SK-MEL-5 (cell line): ENCODE results near the gene WDR45. TPM values are rescaled to one million over a fixed set of nuclear protein-coding genes. Genes with fewer than 3 reads are reported as not detected.

Source experiments
- DNase-seq: peaks from one replicate; pipeline ENCODE4 v3.0.0-alpha.2; 2016; ENCODE audit warnings: low read depth, low spot score
- in situ Hi-C: cut with HindIII; loops from 2 replicates; pipeline ENCODE4 v1.10.0; 2016; ENCODE audit warnings: low sequenced_read_pairs, high pct_unique_total_duplicates, low pct_unique_long_range_greater_than_20kb
- total RNA-seq: library from RNA; depleted of rRNA; stranded (reverse); fragments of >200 nt; shearing (Covaris generic); gene quantifications from 2 replicates; pipeline ENCODE4 v1.2.3, GENCODE V29; 2014

The WDR45 gene
- total RNA-seq, 1 experiment from 2014 or later: 71.6 TPM

- no peak for DNase-seq
- in situ Hi-C loops: no loop called here
Observed at GRCh38 chrX:49060914-49061313, 18.8 kb downstream of the WDR45 start.

GRCh38 chrX:49059681-49060085, 20.0 kb downstream of the WDR45 start:
- in situ Hi-C loops: no loop called here
- DNase-seq: no peak

GRCh38 chrX:49059201-49059600, 20.5 kb downstream of the WDR45 start:
- in situ Hi-C loops: no loop called here
- no peak for DNase-seq

- no peak for DNase-seq
- in situ Hi-C loops: no loop called here
Observed at GRCh38 chrX:49058794-49059193, 20.9 kb downstream of the WDR45 start, which contains the start of gene CCDC120. Gene CCDC120 (plus strand): TSS chrX:49058999. CDS start chrX:49062042, 3,043 bp downstream.

GRCh38 chrX:49054073-49054762, 25.5 kb downstream of the WDR45 start:
- no peak for DNase-seq
- in situ Hi-C loops: no loop called here

- peak; percentile 72 for DNase-seq
- in situ Hi-C loops: no loop called here
Observed at GRCh38 chrX:49053223-49054072, 26.2 kb downstream of the WDR45 start.

GRCh38 chrX:49043987-49044281, 35.8 kb downstream of the WDR45 start:
- in situ Hi-C loops: no loop called here
- no peak for DNase-seq

GRCh38 chrX:49043220-49043986, 36.3 kb downstream of the WDR45 start, which contains the start of gene TFE3:
Gene TFE3 (minus strand): TSS chrX:49043357. CDS start chrX:49043226, 131 bp downstream.
- in situ Hi-C loops: no loop called here
- peak; percentile 98 for DNase-seq

GRCh38 chrX:49042581-49043219, 37.0 kb downstream of the WDR45 start:
- in situ Hi-C loops: no loop called here
- no peak for DNase-seq

GRCh38 chrX:49041744-49042580, 37.7 kb downstream of the WDR45 start:
- no peak for DNase-seq
- in situ Hi-C loops: no loop called here

- in situ Hi-C loops: no loop called here
- no peak for DNase-seq
Observed at GRCh38 chrX:49040376-49040955, 39.2 kb downstream of the WDR45 start.

GRCh38 chrX:49039598-49040375, 39.9 kb downstream of the WDR45 start:
- DNase-seq: peak; percentile 72

GRCh38 chrX:49037883-49038475, 41.7 kb downstream of the WDR45 start:
- DNase-seq: no peak

More at GRCh38 chrX:49039598-49040375, 39.9 kb downstream of the WDR45 start:
- in situ Hi-C loops: no loop called here

GRCh38 chrX:49030283-49030682, 49.4 kb downstream of the WDR45 start:
- in situ Hi-C loops: no loop called here
- DNase-seq: no peak

More at GRCh38 chrX:49037883-49038475, 41.7 kb downstream of the WDR45 start:
- in situ Hi-C loops: no loop called here

- DNase-seq: no peak
- in situ Hi-C loops: no loop called here
Observed at GRCh38 chrX:49029876-49030275, 49.8 kb downstream of the WDR45 start.
